IPS-11a (cell line): ENCODE measurements around the gene DDO.
"Not testable (repeated sequence)": the region's sequence is repeated elsewhere in the genome, so short reads cannot be mapped to it uniquely, and the experiment has no call there.

Experiments
- H3K4me3 ChIP-seq: one replicate; pipeline ENCODE4 v1.5.1; 2013; ENCODE audit warnings: low read depth, low read length, control low read depth

The DDO gene

GRCh38 chr6:110369066-110369465, 46.3 kb downstream of the DDO start:
- H3K4me3 ChIP-seq: no peak overlapping the region

GRCh38 chr6:110368284-110368683, 47.1 kb downstream of the DDO start:
- no peak overlapping the region for H3K4me3 ChIP-seq

- no peak overlapping the region for H3K4me3 ChIP-seq
Measured at GRCh38 chr6:110367825-110368224, 47.5 kb downstream of the DDO start.

GRCh38 chr6:110366975-110367374, 48.4 kb downstream of the DDO start:
- no peak overlapping the region for H3K4me3 ChIP-seq

- no peak overlapping the region for H3K4me3 ChIP-seq
Measured at GRCh38 chr6:110366256-110366655, 49.1 kb downstream of the DDO start.

GRCh38 chr6:110364364-110365105, 50.8 kb downstream of the DDO start:
- no peak overlapping the region for H3K4me3 ChIP-seq

GRCh38 chr6:110363748-110364147, 51.6 kb downstream of the DDO start:
- H3K4me3 ChIP-seq: no peak overlapping the region

GRCh38 chr6:110360676-110361075, 54.7 kb downstream of the DDO start:
- no peak overlapping the region for H3K4me3 ChIP-seq

GRCh38 chr6:110359556-110359955, 55.8 kb downstream of the DDO start:
- no peak overlapping the region for H3K4me3 ChIP-seq

GRCh38 chr6:110358553-110359160, 56.7 kb downstream of the DDO start:
- H3K4me3 ChIP-seq: peak overlapping the region; percentile 39

- H3K4me3 ChIP-seq: peak within 1 kb of the TSS; percentile 39
Measured at GRCh38 chr6:110357664-110358552, 57.5 kb downstream of the DDO start, which contains the start of gene METTL24. METTL24 (minus strand) TSS chr6:110358349; CDS start chr6:110358272, 77 bp downstream.

GRCh38 chr6:110357298-110357663, 58.1 kb downstream of the DDO start:
- peak overlapping the region; percentile 39 for H3K4me3 ChIP-seq

GRCh38 chr6:110356778-110357177, 58.6 kb downstream of the DDO start:
- H3K4me3 ChIP-seq: no peak overlapping the region

- H3K4me3 ChIP-seq: no peak overlapping the region
Measured at GRCh38 chr6:110355727-110356126, 59.6 kb downstream of the DDO start.

- H3K4me3 ChIP-seq: no peak overlapping the region
Measured at GRCh38 chr6:110355022-110355421, 60.4 kb downstream of the DDO start.

- H3K4me3 ChIP-seq: no peak overlapping the region
Measured at GRCh38 chr6:110354153-110354552, 61.2 kb downstream of the DDO start.

GRCh38 chr6:110353457-110354001, 61.8 kb downstream of the DDO start:
- no peak overlapping the region for H3K4me3 ChIP-seq

- no peak overlapping the region for H3K4me3 ChIP-seq
Measured at GRCh38 chr6:110352563-110353262, 62.7 kb downstream of the DDO start.

- no peak overlapping the region for H3K4me3 ChIP-seq
Measured at GRCh38 chr6:110351986-110352385, 63.4 kb downstream of the DDO start.

GRCh38 chr6:110351546-110351945, 63.8 kb downstream of the DDO start:
- no peak overlapping the region for H3K4me3 ChIP-seq

- not testable (repeated sequence) for H3K4me3 ChIP-seq
Measured at GRCh38 chr6:110350593-110350992, 64.8 kb downstream of the DDO start.
